HG03520 (cell line): Measurements from ENCODE around the gene PRR7.
A peak's percentile ranks its signal among the peaks of the same experiment; 100 is the strongest.

ENCODE experiments used
- ATAC-seq: cut with Tn5 transposase; IDR thresholded peaks from one replicate; pipeline ENCODE4 v1.9.1; 2021; ENCODE audit warnings: mild to moderate bottlenecking, moderate library complexity; ENCODE audit not compliant: unreplicated experiment

Gene PRR7

GRCh38 chr5:177434942-177435738 lies 11.5 kb upstream of the PRR7 start:
- no peak for ATAC-seq

GRCh38 chr5:177435847-177436536 lies 10.6 kb upstream of the PRR7 start:
- ATAC-seq, result no peak

DNA sequence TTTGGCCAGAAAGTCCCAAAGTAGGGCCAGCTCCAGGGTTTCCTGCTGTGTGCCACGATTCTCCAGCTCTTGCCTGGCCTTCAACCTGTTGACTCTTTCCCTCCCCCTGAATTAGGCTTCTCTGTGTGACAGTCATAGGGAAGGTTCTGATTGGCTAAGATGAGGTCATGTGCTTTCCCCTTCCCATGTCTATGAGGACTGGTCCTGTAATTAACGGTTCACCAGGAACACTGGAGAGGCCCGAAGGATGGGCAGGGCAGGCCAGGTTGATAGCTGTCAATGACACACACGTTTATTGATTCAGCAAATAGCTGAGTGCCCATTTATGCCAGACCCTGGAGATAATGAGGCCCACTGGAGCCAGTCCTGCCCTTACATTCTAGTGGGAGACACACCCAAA lies 9.0 kb upstream of the PRR7 start:
- ATAC-seq, result no peak

DNA sequence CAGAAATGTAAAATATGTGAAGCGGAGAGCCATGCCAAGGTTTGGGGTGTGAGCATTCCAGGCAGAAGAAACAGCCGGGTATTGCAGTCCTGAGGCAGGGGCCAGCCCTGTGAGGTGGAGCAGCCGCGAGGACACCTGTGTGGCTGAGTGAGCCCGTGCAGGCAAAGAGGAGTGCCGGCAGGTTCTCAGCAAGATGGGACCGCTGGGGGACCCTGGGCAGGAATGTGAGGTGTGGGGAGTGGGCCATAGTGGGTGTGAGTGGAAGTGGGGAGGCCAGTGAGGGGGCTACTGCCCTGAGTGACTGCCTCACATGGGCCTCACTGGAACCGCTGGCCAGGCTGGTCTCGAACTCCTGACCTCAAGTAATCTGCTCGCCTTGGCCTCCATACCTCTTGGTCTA lies 8.1 kb upstream of the PRR7 start:
- no peak for ATAC-seq

- ATAC-seq, result no peak
These were observed 7.0 kb upstream of the PRR7 start for GRCh38 chr5:177439518-177440053.

GRCh38 chr5:177440211-177440989 lies 6.2 kb upstream of the PRR7 start:
- no peak for ATAC-seq

DNA sequence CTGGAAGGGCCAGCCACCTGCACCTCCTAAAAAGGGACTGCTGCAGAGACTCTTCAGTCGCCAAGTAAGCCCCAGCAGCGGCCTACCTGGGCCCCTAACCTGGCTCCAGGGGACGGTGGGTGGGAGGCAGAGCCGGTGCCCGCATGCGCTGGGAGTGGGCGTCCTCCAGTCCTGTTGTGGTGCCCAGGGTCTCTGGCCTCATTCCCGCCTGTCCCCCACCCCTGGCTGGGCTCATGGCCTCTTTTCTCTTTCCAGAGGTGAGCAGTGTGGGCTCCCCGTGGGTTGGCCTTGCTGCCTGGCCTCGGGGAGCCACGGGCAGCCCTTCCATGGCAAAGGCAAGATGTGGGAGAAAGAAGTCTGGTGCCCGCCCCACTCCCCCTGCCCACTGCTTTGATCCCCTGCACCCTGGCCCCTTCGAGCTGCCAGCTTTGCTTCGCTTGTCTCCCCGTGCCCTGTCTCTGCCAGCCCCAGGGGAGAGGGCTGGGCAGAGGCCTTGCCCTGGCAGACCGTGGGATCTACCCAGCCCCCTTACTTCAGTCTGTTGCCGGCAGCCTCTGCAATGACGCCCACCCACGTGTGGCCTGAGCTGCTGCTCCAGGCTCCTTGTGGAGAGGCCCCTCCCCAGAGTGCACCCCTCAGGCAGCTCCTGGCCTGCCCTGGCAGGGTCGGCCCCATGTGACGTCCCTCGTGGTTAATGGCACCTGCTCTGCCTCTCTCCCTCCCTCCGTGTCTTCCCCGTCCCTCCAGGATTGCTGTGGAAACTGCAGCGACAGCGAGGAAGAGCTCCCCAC lies 5.4 kb upstream of the PRR7 start:
- no peak for ATAC-seq

DNA sequence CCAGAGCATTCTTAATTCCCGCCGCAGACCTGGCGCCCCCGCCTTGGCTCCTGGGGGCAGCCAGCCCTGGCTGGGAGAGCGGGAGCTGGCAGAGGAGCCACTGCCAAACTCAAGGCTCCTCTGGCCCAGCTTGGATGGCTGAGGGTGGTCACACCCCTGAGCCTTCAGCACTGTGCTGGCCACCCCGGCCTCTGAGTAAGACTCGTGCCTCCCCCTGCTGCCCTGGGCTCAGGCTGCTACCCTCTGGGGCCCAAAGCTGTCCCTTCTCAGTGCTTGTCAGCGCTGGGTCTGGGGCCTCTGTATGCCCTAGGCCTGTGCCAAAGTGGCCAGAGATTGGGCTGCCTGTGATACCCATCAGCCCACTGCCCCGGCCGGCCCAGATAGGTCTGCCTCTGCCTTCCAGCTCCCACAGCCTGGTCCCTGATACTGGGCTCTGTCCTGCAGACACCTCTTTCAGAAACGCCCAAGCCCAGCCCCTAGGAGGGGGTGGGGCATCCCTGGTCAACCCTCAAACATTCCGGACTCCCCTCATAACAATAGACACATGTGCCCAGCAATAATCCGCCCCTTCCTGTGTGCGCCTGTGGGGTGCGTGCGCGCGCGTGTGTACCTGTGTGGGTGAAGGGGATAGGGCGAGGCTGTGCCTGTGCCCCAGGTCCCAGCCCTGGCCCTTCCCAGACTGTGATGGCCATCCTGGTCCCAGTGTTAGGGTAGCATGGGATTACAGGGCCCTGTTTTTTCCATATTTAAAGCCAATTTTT lies 4.4 kb upstream of the PRR7 start:
- ATAC-seq, result no peak

GRCh38 chr5:177443144-177443983 lies 3.2 kb upstream of the PRR7 start:
- no peak for ATAC-seq

DNA sequence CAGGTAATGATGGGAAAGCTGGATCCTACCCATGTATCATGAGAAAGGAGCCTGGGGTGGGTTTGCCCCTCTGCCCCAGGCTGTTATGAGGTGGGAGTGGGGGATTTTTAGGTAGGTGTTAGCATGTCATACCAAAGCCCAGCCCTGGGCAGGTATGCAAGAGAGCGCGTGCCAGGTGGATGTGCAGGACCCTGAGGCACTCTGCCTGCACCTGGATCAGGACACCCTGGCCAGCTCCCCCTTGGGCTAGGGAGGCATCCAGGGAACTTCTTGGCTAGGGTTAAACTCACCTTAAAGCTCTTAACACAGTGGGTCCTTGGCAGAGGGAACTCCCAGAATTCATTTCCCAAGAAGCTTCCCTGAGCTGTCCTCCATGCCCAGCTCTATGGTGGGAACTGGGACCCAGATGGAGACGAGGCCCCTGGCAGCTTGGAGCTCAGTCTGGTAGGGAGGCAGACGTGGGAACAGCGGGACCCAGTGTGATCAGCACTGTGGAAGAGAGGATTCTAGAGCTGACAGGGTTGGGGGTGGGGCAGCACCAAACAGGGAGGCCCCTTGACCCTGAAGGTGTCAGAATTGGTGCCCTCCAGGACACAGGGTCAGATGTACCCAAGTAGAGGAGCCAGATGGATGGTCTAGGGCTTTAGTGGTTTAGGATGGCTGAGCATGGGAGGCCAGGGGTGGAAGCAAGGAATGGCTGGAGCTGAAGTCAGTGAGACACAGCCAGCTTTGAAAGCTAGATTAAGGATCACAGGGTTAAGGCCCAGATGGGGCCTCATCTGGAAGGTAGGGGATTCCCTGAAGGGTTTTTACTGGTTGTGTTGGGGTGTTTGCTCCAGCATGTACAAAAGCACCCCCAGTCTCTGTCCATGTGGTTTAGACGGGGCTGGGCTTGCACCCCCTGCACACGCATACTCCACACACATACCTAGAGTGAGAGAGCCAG lies 2.2 kb upstream of the PRR7 start:
- no peak for ATAC-seq

GRCh38 chr5:177445052-177445916 lies 1.3 kb upstream of the PRR7 start:
- no peak for ATAC-seq

GRCh38 chr5:177445917-177446199 lies 756 bp upstream of the PRR7 start:
- ATAC-seq, result no peak

- peak; percentile 50 for ATAC-seq
These were observed 524 bp downstream of the PRR7 start for GRCh38 chr5:177447066-177447610.

- no peak for ATAC-seq
These were observed 1.1 kb downstream of the PRR7 start for GRCh38 chr5:177447611-177448243.

DNA sequence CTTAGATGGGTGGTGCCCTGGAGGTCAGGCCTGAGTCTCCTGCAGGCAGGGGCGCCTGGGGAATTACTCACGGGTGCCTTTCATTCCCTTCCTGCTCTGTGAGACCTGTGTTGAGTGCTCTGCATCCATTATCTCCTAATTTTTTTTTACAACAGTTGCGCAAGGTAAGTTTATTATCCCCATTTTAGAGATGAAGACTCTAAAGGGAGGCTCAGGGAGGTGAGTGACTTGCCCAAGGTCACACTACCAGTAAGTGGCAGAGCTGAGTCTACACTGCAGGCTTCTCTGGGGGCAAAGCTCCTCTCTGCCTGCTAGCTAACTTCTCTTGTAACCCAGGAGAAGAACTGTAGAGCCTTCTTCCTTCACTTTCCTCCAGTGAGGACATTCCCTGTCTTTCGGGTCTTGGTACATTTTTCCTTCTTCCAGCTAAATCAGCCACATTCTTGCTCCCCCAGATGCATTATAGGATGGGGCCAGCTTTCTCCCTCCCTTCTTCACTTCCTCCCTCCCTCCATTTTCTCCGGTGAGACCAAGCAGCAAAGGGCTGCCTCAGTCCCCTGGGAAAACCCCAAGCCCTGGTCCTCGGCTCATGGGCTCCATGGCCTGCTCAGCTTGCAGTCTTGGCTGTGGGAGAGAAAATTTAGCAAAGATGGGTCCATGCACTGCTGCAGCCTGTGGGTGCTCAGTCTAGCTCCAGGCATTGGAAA lies 1.8 kb downstream of the PRR7 start:
- ATAC-seq, result no peak
